Choroid plexus epithelial cell (primary cell): ENCODE data around the gene RAI14.

Experiments
- DNase-seq: peaks from one replicate; pipeline ENCODE4 v3.0.0-alpha.2; 2010; ENCODE audit warnings: low read depth
- H3K4me3 ChIP-seq: 2 replicates; pipeline ENCODE4 v1.5.1; 2011; ENCODE audit warnings: low read depth, mild to moderate bottlenecking, control low read depth, low read length, moderate library complexity
- CTCF ChIP-seq: conservative IDR thresholded peaks from 2 replicates; pipeline ENCODE4 v1.5.1; 2011; ENCODE audit warnings: low read depth, mild to moderate bottlenecking, control low read depth, inconsistent platforms, low read length, moderate library complexity

RAI14 gene

GRCh38 chr5:34869256-34869655, 213.1 kb downstream of the RAI14 start:
- H3K4me3 ChIP-seq = no peak overlapping the region
- no peak for DNase-seq
- TF ChIP-seq CTCF = no peak

- no peak for DNase-seq
- no peak for TF ChIP-seq CTCF
- no peak overlapping the region for H3K4me3 ChIP-seq
Measured at GRCh38 chr5:34870382-34870781, 214.3 kb downstream of the RAI14 start.

- no peak for DNase-seq
- no peak for TF ChIP-seq CTCF
- H3K4me3 ChIP-seq = no peak overlapping the region
Measured at GRCh38 chr5:34876275-34876674, 220.1 kb downstream of the RAI14 start.

GRCh38 chr5:34881246-34881645, 225.1 kb downstream of the RAI14 start:
- no peak for TF ChIP-seq CTCF
- no peak overlapping the region for H3K4me3 ChIP-seq
- DNase-seq = no peak
